ENCODE results near the gene KCNB1.
"Not testable (repeated sequence)": the region's sequence is repeated elsewhere in the genome, so short reads cannot be mapped to it uniquely, and the experiment has no call there.

The KCNB1 gene

DNA sequence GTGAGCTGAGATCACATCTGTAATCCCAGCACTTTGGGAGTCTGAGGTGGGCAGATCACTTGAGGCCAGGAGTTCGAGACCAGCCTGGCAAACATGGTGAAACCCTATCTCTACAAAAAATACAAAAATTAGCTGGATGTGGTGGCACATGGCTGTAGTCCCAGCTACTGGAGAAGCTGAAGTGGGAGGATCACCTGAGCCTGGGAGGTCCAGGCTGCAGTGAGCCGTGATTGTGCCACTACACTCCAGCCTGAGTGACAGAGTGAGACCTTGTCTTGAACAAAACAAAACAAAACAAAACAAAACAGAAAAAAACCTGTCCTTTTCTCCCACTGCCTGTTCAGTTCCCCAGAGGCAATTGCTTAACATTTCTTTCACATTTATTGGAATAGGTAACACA, 168.4 kb downstream of the KCNB1 start:
- DNase-seq, result not testable (repeated sequence)

All from stimulated activated CD4-positive, alpha-beta T cell treated with anti-CD3 and anti-CD28 coated beads, Interleukin-2, amount 100 ng/mL, for 48 hours (primary cell).